ENCODE data around the gene ELAVL1. TPM values are rescaled to one million over a fixed set of nuclear protein-coding genes. Genes with fewer than 3 reads are reported as not detected.

ELAVL1 gene
- total RNA-seq, 1 experiment from 2014 or later = 87.2 TPM

- intact Hi-C loops (cut with micrococcal nuclease) = no loop called here
- ATAC-seq = no peak
- Histone ChIP-seq H3F3A (ENCODE audit: low read length, unreplicated experiment) (no peaks in the 10 kb centered on the region), H3K4me1 (ENCODE audit: insufficient read depth, low read length) (no peaks in the 10 kb centered on the region), H3K9me2 (replicated peaks; ENCODE audit: low read length) (no peaks in the 10 kb centered on the region), H3K36me3 (ENCODE audit: low read depth, low read length) (no peaks in the 10 kb centered on the region), H3K27me3 (ENCODE audit: low read length) (no peaks in the 10 kb centered on the region), H3K4me2 (ENCODE audit: low read length) (no peak overlapping the region), H3K9ac (ENCODE audit: low read length) (no peak overlapping the region), H3K27ac (ENCODE audit: low read length) (no peak overlapping the region), H4K20me1 (ENCODE audit: low read length) (no peaks in the 10 kb centered on the region), H2AFZ (ENCODE audit: low read length) (no peak overlapping the region), H3K9me3 (ENCODE audit: low read length) (no peaks in the 10 kb centered on the region), H3K79me2 (ENCODE audit: low read length) (no peaks in the 10 kb centered on the region), H3K4me3 (ENCODE audit: low read length) (no peak overlapping the region)
- TF ChIP-seq CTCF (conservative IDR thresholded peaks at IDR 0.05; ENCODE audit: low read depth, low read length) = no peak
- TF ChIP-seq EZH2phosphoT487 (IDR thresholded peaks at IDR 0.05; ENCODE audit: borderline replicate concordance, low read length) = no peak
- TF ChIP-seq EZH2 (IDR thresholded peaks at IDR 0.05; ENCODE audit: low read length, unreplicated experiment) = no peak
- DNase-seq = no peak
- ChIA-PET CTCF (no interaction called here), POLR2A (ENCODE audit: unreplicated experiment) (no interaction called here)
- no TSS peak for BruUV-seq (replicated peaks)
These were observed 36.1 kb upstream of the ELAVL1 start for GRCh38 chr19:8041531-8041931.

- Histone ChIP-seq H3K4me3 (ENCODE audit: low read length) (no peak overlapping the region), H3K9ac (ENCODE audit: low read length) (no peak overlapping the region), H3F3A (ENCODE audit: low read length, unreplicated experiment) (no peaks in the 10 kb centered on the region), H3K36me3 (ENCODE audit: low read depth, low read length) (no peaks in the 10 kb centered on the region), H3K79me2 (ENCODE audit: low read length) (no peaks in the 10 kb centered on the region), H3K27ac (ENCODE audit: low read length) (no peak overlapping the region), H3K9me2 (replicated peaks; ENCODE audit: low read length) (no peaks in the 10 kb centered on the region), H3K9me3 (ENCODE audit: low read length) (no peaks in the 10 kb centered on the region), H3K27me3 (ENCODE audit: low read length) (no peaks in the 10 kb centered on the region), H3K4me1 (ENCODE audit: insufficient read depth, low read length) (no peaks in the 10 kb centered on the region), H2AFZ (ENCODE audit: low read length) (no peak overlapping the region), H3K4me2 (ENCODE audit: low read length) (no peak overlapping the region), H4K20me1 (ENCODE audit: low read length) (no peaks in the 10 kb centered on the region)
- no TSS peak for BruUV-seq (replicated peaks)
- CTCF ChIA-PET = no interaction called here
- POLR2A ChIA-PET (ENCODE audit: unreplicated experiment) = no interaction called here
- DNase-seq (no peak), ATAC-seq (no peak)
- intact Hi-C loops (cut with micrococcal nuclease) = no loop called here
- no peak for TF ChIP-seq CTCF (conservative IDR thresholded peaks at IDR 0.05; ENCODE audit: low read depth, low read length)
- TF ChIP-seq EZH2 (IDR thresholded peaks at IDR 0.05; ENCODE audit: low read length, unreplicated experiment) = no peak
- no peak for TF ChIP-seq EZH2phosphoT487 (IDR thresholded peaks at IDR 0.05; ENCODE audit: borderline replicate concordance, low read length)
These were observed 33.8 kb upstream of the ELAVL1 start for GRCh38 chr19:8039231-8039630.

GRCh38 chr19:8038815-8039214 lies 33.4 kb upstream of the ELAVL1 start:
- CTCF ChIA-PET = no interaction called here

More at GRCh38 chr19:8038815-8039214, 33.4 kb upstream of the ELAVL1 start:
- no peaks in the 10 kb centered on the region for H3K79me2 ChIP-seq (ENCODE audit: low read length)
- ATAC-seq = no peak
- H3K9ac ChIP-seq (ENCODE audit: low read length) = no peak overlapping the region
- BruUV-seq (replicated peaks) = no TSS peak
- H3K27ac ChIP-seq (ENCODE audit: low read length) = no peak overlapping the region
- H3K27me3 ChIP-seq (ENCODE audit: low read length) = no peaks in the 10 kb centered on the region
- no peak overlapping the region for H3K4me2 ChIP-seq (ENCODE audit: low read length)
- POLR2A ChIA-PET (ENCODE audit: unreplicated experiment) = no interaction called here
- intact Hi-C loops (cut with micrococcal nuclease) = no loop called here
- H4K20me1 ChIP-seq (ENCODE audit: low read length) = no peaks in the 10 kb centered on the region
- no peaks in the 10 kb centered on the region for H3K9me2 ChIP-seq (replicated peaks; ENCODE audit: low read length)
- H3F3A ChIP-seq (ENCODE audit: low read length, unreplicated experiment) = no peaks in the 10 kb centered on the region
- H3K36me3 ChIP-seq (ENCODE audit: low read depth, low read length) = no peaks in the 10 kb centered on the region
- no peaks in the 10 kb centered on the region for H3K4me1 ChIP-seq (ENCODE audit: insufficient read depth, low read length)
- H3K9me3 ChIP-seq (ENCODE audit: low read length) = no peaks in the 10 kb centered on the region
- no peak overlapping the region for H3K4me3 ChIP-seq (ENCODE audit: low read length)
- no peak for DNase-seq
- TF ChIP-seq CTCF (conservative IDR thresholded peaks at IDR 0.05; ENCODE audit: low read depth, low read length) (no peak), EZH2 (IDR thresholded peaks at IDR 0.05; ENCODE audit: low read length, unreplicated experiment) (no peak), EZH2phosphoT487 (IDR thresholded peaks at IDR 0.05; ENCODE audit: borderline replicate concordance, low read length) (no peak)
- H2AFZ ChIP-seq (ENCODE audit: low read length) = no peak overlapping the region
